Measurements from ENCODE around the gene EFHC1.
A peak's percentile ranks its signal among the peaks of the same experiment; 100 is the strongest.

Gene EFHC1

DNA sequence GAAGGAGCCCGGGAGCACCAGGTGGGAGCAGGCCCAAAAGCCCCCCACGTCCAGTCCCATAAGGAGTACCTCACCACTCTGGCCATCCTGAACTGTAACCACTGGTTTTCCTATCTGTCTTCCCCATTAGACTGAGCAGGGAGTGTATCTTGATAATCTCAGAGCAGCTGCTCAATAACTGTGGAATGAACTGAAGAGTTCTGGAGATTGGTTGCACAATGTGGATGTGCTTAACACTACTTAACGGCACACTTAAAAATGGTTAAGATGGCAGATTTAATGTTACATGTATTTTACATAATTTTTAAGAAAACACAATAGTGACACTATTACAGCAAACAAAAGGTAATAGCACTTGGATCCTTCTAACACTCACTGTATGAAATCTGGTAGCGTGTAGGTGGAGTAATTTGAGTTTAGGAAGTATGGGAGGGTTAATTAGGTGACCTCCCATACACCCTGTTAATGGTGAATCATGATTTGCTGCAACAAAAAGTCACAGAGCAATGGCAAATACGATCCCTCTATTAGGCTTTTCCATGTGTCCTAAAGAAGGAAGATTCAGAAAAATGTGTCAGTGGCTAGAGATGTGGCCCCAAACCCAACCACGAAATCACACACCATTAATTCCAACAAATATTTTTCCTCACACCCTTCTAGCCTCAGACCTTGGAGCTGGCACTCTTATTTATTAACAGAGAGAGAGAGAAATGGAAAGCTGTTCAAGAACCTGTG, 138.3 kb downstream of the EFHC1 start:
- Histone ChIP-seq H3K4me3 (ENCODE audit: low read length, poor library complexity, severe bottlenecking) (no peak overlapping the region), H3K4me2 (ENCODE audit: low read depth, low read length, poor library complexity, severe bottlenecking) (peak overlapping the region; percentile 2), H2AFZ (ENCODE audit: low read length) (no peak overlapping the region), H3K9me2 (replicated peaks; ENCODE audit: low read depth, low read length) (no peaks in the 10 kb centered on the region), H3K36me3 (ENCODE audit: insufficient read depth, low read length) (peaks cover 10% of the 10 kb centered on the region), H4K20me1 (ENCODE audit: insufficient read depth, low read length, poor library complexity, severe bottlenecking) (peaks cover 47% of the 10 kb centered on the region), H3F3A (ENCODE audit: low read depth) (no peaks in the 10 kb centered on the region), H3K27me3 (ENCODE audit: insufficient read depth, low read length, poor library complexity, severe bottlenecking) (no peaks in the 10 kb centered on the region), H3K79me2 (ENCODE audit: insufficient read depth, low read length) (peaks cover 100% of the 10 kb centered on the region), H3K9me3 (ENCODE audit: insufficient read depth, low read depth, low read length) (no peaks in the 10 kb centered on the region), H3K9ac (ENCODE audit: low read depth, low read length, poor library complexity, severe bottlenecking) (no peak overlapping the region), H3K4me1 (ENCODE audit: insufficient read depth, low read length, poor library complexity, severe bottlenecking) (peaks cover 42% of the 10 kb centered on the region)
- TF ChIP-seq EZH2phosphoT487 (IDR thresholded peaks at IDR 0.05; ENCODE audit: borderline replicate concordance): no peak
- TF ChIP-seq, protein P1, sequence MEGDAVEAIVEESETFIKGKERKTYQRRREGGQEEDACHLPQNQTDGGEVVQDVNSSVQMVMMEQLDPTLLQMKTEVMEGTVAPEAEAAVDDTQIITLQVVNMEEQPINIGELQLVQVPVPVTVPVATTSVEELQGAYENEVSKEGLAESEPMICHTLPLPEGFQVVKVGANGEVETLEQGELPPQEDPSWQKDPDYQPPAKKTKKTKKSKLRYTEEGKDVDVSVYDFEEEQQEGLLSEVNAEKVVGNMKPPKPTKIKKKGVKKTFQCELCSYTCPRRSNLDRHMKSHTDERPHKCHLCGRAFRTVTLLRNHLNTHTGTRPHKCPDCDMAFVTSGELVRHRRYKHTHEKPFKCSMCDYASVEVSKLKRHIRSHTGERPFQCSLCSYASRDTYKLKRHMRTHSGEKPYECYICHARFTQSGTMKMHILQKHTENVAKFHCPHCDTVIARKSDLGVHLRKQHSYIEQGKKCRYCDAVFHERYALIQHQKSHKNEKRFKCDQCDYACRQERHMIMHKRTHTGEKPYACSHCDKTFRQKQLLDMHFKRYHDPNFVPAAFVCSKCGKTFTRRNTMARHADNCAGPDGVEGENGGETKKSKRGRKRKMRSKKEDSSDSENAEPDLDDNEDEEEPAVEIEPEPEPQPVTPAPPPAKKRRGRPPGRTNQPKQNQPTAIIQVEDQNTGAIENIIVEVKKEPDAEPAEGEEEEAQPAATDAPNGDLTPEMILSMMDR (conservative IDR thresholded peaks at IDR 0.05; ENCODE audit: low read length): no peak

DNA sequence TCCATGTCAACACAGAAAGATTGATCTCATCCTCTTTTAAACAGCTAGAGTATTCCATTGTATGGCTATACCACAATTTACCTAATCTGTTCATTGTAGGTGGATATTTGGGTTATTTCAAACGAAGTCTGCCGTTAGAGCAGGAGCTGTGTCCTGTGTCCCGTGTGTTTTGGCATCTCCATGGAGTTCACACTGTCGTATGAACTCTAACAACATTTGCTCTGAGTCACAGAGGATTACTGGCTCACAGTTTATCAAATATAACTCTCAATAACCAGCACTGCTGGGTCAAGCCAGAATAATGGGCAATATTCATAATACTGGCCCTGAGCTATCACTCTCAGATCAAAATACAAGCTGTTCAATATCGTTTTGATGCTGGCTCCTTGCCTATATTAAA, 140.3 kb downstream of the EFHC1 start:
- Histone ChIP-seq H3K4me2 (ENCODE audit: low read depth, low read length, poor library complexity, severe bottlenecking) (no peak overlapping the region), H3K36me3 (ENCODE audit: insufficient read depth, low read length) (peaks cover 12% of the 10 kb centered on the region), H3K9me3 (ENCODE audit: insufficient read depth, low read depth, low read length) (no peaks in the 10 kb centered on the region), H2AFZ (ENCODE audit: low read length) (no peak overlapping the region), H3K9ac (ENCODE audit: low read depth, low read length, poor library complexity, severe bottlenecking) (peak overlapping the region; percentile 5), H3K27me3 (ENCODE audit: insufficient read depth, low read length, poor library complexity, severe bottlenecking) (no peaks in the 10 kb centered on the region), H4K20me1 (ENCODE audit: insufficient read depth, low read length, poor library complexity, severe bottlenecking) (peaks cover 63% of the 10 kb centered on the region), H3K9me2 (replicated peaks; ENCODE audit: low read depth, low read length) (no peaks in the 10 kb centered on the region), H3K4me3 (ENCODE audit: low read length, poor library complexity, severe bottlenecking) (no peak overlapping the region), H3F3A (ENCODE audit: low read depth) (no peaks in the 10 kb centered on the region), H3K4me1 (ENCODE audit: insufficient read depth, low read length, poor library complexity, severe bottlenecking) (peaks cover 58% of the 10 kb centered on the region), H3K79me2 (ENCODE audit: insufficient read depth, low read length) (peaks cover 100% of the 10 kb centered on the region)
- TF ChIP-seq, protein P1 (conservative IDR thresholded peaks at IDR 0.05; ENCODE audit: low read length): no peak
- TF ChIP-seq EZH2phosphoT487 (IDR thresholded peaks at IDR 0.05; ENCODE audit: borderline replicate concordance): no peak

DNA sequence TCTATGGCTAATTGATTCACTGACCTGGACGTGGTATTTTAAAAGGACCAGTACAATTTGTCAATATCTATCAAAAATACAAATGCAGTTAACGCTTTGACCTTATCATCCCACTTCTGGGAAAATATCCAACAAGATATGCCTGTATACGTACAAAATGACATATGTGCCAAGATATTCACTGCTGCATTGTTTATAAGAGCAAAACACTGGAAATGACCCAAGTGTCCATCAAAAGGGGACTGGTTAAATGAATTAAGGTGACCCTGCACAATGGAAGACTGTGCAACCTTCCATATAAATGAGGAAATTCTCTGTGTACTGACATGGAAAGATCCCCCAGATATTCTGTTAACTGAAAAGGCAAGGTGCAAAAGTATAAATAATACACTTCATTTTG, 142.8 kb downstream of the EFHC1 start:
- Histone ChIP-seq H3K9me2 (replicated peaks; ENCODE audit: low read depth, low read length) (no peaks in the 10 kb centered on the region), H3K36me3 (ENCODE audit: insufficient read depth, low read length) (peaks cover 12% of the 10 kb centered on the region), H3K9me3 (ENCODE audit: insufficient read depth, low read depth, low read length) (no peaks in the 10 kb centered on the region), H3K79me2 (ENCODE audit: insufficient read depth, low read length) (peaks cover 100% of the 10 kb centered on the region), H3K4me2 (ENCODE audit: low read depth, low read length, poor library complexity, severe bottlenecking) (peak overlapping the region; percentile 95), H3K4me3 (ENCODE audit: low read length, poor library complexity, severe bottlenecking) (no peak overlapping the region), H3K27me3 (ENCODE audit: insufficient read depth, low read length, poor library complexity, severe bottlenecking) (no peaks in the 10 kb centered on the region), H3K4me1 (ENCODE audit: insufficient read depth, low read length, poor library complexity, severe bottlenecking) (peaks cover 80% of the 10 kb centered on the region), H3K9ac (ENCODE audit: low read depth, low read length, poor library complexity, severe bottlenecking) (no peak overlapping the region), H4K20me1 (ENCODE audit: insufficient read depth, low read length, poor library complexity, severe bottlenecking) (peaks cover 78% of the 10 kb centered on the region), H3F3A (ENCODE audit: low read depth) (peaks cover 3% of the 10 kb centered on the region; the same call in 1 of the 2 replicates), H2AFZ (ENCODE audit: low read length) (no peak overlapping the region)
- no peak for TF ChIP-seq EZH2phosphoT487 (IDR thresholded peaks at IDR 0.05; ENCODE audit: borderline replicate concordance)
- TF ChIP-seq, protein P1 (conservative IDR thresholded peaks at IDR 0.05; ENCODE audit: low read length): no peak

Measured in Loucy (cell line).